Measurements from ENCODE around the gene CHRNA3.
"Not testable (repeated sequence)": the region's sequence is repeated elsewhere in the genome, so short reads cannot be mapped to it uniquely, and the experiment has no call there.

CHRNA3 gene

GRCh38 chr15:78560201-78560600, 60.6 kb downstream of the CHRNA3 start:
- DNase-seq (ENCODE audit: low spot score): not testable (repeated sequence)

DNA sequence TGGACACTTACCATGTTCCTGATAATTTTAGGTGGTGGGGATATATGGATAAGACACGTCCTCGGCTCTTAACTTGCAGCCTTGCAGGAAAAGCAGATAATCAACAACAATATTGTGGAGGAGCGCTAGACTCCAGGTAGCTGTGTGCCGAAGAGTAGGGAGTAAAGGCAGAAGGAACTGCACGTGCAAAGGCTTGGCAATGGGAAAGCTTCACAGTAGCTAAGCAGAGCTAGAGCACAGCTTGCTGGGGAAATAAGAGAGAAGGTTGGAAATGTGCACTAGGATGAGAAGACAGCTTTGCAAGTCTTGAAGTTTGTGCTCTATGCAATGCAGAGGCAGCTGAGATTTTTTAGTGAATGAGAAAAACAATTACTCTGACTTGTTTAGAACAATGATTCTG, 68.2 kb downstream of the CHRNA3 start:
- DNase-seq (ENCODE audit: low spot score): no peak

DNA sequence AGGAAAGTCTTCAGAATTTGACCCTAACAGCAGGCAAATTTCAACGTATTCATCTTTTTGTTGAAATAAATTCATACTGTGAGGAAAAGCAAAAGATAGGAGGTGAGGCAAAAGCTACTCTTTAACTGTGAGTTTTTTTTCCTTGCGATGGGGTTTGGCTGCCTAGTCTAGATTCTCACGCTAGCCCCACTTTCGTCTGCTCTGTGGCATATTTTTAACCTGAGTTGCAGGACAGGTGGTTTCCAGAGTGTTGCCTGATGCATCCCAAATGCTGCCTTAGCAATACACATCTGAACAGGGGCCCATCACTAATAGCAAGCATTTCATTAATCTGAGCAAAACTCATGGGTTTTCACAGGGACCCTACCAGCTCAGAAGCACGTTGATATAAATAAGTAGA, 68.9 kb downstream of the CHRNA3 start:
- DNase-seq (ENCODE audit: low spot score): no peak

GRCh38 chr15:78550815-78551214, 70.0 kb downstream of the CHRNA3 start:
- no peak for DNase-seq (ENCODE audit: low spot score)

GRCh38 chr15:78550194-78550593, 70.6 kb downstream of the CHRNA3 start:
- no peak for DNase-seq (ENCODE audit: low spot score)
